Rectal smooth muscle tissue (tissue), 1 donor: ENCODE results near the gene PICK1.

Experiments
- H3K27ac ChIP-seq: one replicate; pipeline ENCODE4 v1.7.0; 2013; ENCODE audit warnings: low read depth, low read length, inconsistent platforms
- H3K27me3 ChIP-seq: one replicate; pipeline ENCODE4 v1.7.0; 2013; ENCODE audit warnings: low read length; ENCODE audit not compliant: control insufficient read depth, insufficient read depth
- H3K36me3 ChIP-seq: one replicate; pipeline ENCODE4 v1.7.0; 2013; ENCODE audit warnings: low read length; ENCODE audit not compliant: control insufficient read depth, insufficient read depth
- H3K4me1 ChIP-seq: one replicate; pipeline ENCODE4 v1.7.0; 2013; ENCODE audit warnings: low read length; ENCODE audit not compliant: control insufficient read depth, insufficient read depth
- H3K4me3 ChIP-seq: one replicate; pipeline ENCODE4 v1.7.0; 2013; ENCODE audit warnings: low read length
- H3K9ac ChIP-seq: one replicate; pipeline ENCODE4 v1.7.0; 2013; ENCODE audit warnings: low read length

Gene PICK1

GRCh38 chr22:38056969-38057891, at the start of gene PICK1:
Gene PICK1, plus strand, starts transcription at chr22:38057404. Its CDS starts 406 bp downstream, at chr22:38057810.
- peaks cover 7% of the 10 kb centered on the region for H3K36me3 ChIP-seq
- H3K9ac ChIP-seq: peak within 1 kb of the TSS; percentile 54
- H3K4me1 ChIP-seq: no peaks in the 10 kb centered on the region
- H3K4me3 ChIP-seq: peak within 1 kb of the TSS; percentile 84
- H3K27me3 ChIP-seq: no peaks in the 10 kb centered on the region
- H3K27ac ChIP-seq: peak within 1 kb of the TSS; percentile 76

- Histone ChIP-seq H3K36me3 (no peaks in the 10 kb centered on the region), H3K4me3 (no peak overlapping the region), H3K4me1 (no peaks in the 10 kb centered on the region), H3K27ac (no peak overlapping the region), H3K27me3 (no peaks in the 10 kb centered on the region), H3K9ac (no peak overlapping the region)
These were observed 48.0 kb upstream of the PICK1 start for GRCh38 chr22:38009000-38009806.

GRCh38 chr22:38012604-38013072, 44.6 kb upstream of the PICK1 start:
- H3K27ac ChIP-seq: no peak overlapping the region
- peaks cover 13% of the 10 kb centered on the region for H3K4me1 ChIP-seq
- H3K36me3 ChIP-seq: no peaks in the 10 kb centered on the region
- H3K27me3 ChIP-seq: no peaks in the 10 kb centered on the region
- no peak overlapping the region for H3K9ac ChIP-seq
- H3K4me3 ChIP-seq: no peak overlapping the region

- no peaks in the 10 kb centered on the region for H3K27me3 ChIP-seq
- H3K27ac ChIP-seq: no peak overlapping the region
- no peaks in the 10 kb centered on the region for H3K36me3 ChIP-seq
- no peak overlapping the region for H3K9ac ChIP-seq
- H3K4me3 ChIP-seq: no peak overlapping the region
- peaks cover 15% of the 10 kb centered on the region for H3K4me1 ChIP-seq
These were observed 43.1 kb upstream of the PICK1 start for GRCh38 chr22:38014083-38014482.

- Histone ChIP-seq H3K9ac (no peak overlapping the region), H3K4me3 (no peak overlapping the region), H3K27ac (peak overlapping the region; percentile 81), H3K4me1 (peaks cover 15% of the 10 kb centered on the region), H3K36me3 (no peaks in the 10 kb centered on the region), H3K27me3 (no peaks in the 10 kb centered on the region)
These were observed 40.7 kb upstream of the PICK1 start for GRCh38 chr22:38016182-38017151.

GRCh38 chr22:38017272-38017920, 39.8 kb upstream of the PICK1 start:
- Histone ChIP-seq H3K4me1 (peaks cover 15% of the 10 kb centered on the region), H3K36me3 (no peaks in the 10 kb centered on the region), H3K27me3 (no peaks in the 10 kb centered on the region), H3K9ac (no peak overlapping the region), H3K27ac (peak overlapping the region; percentile 81), H3K4me3 (no peak overlapping the region)

GRCh38 chr22:38017939-38018885, 39.0 kb upstream of the PICK1 start:
- Histone ChIP-seq H3K9ac (no peak overlapping the region), H3K27ac (peak overlapping the region; percentile 81), H3K27me3 (no peaks in the 10 kb centered on the region), H3K36me3 (no peaks in the 10 kb centered on the region), H3K4me1 (peaks cover 15% of the 10 kb centered on the region), H3K4me3 (no peak overlapping the region)

GRCh38 chr22:38018938-38019827, 38.0 kb upstream of the PICK1 start:
- Histone ChIP-seq H3K27ac (no peak overlapping the region), H3K4me3 (no peak overlapping the region), H3K36me3 (no peaks in the 10 kb centered on the region), H3K4me1 (peaks cover 15% of the 10 kb centered on the region), H3K27me3 (no peaks in the 10 kb centered on the region), H3K9ac (no peak overlapping the region)

- no peaks in the 10 kb centered on the region for H3K27me3 ChIP-seq
- no peak overlapping the region for H3K4me3 ChIP-seq
- peaks cover 10% of the 10 kb centered on the region for H3K4me1 ChIP-seq
- no peak overlapping the region for H3K9ac ChIP-seq
- no peak overlapping the region for H3K27ac ChIP-seq
- no peaks in the 10 kb centered on the region for H3K36me3 ChIP-seq
These were observed 36.0 kb upstream of the PICK1 start for GRCh38 chr22:38021206-38021605.

GRCh38 chr22:38023045-38023444, 34.2 kb upstream of the PICK1 start:
- Histone ChIP-seq H3K4me3 (no peak overlapping the region), H3K9ac (no peak overlapping the region), H3K27ac (no peak overlapping the region), H3K36me3 (no peaks in the 10 kb centered on the region), H3K27me3 (no peaks in the 10 kb centered on the region), H3K4me1 (no peaks in the 10 kb centered on the region)
